Measurements from ENCODE around the gene ASXL1.

ASXL1 gene

GRCh38 chr20:32458837-32459220 lies 100.7 kb downstream of the ASXL1 start:
- TF ChIP-seq CTCF (IDR thresholded peaks at IDR 0.05; ENCODE audit: low read depth, low read length): no peak
- DNase-seq: no peak

GRCh38 chr20:32460231-32460630 lies 102.1 kb downstream of the ASXL1 start:
- Histone ChIP-seq H3K36me3 (peaks cover 47% of the 10 kb centered on the region), H3K9me3 (ENCODE audit: severe bottlenecking) (no peaks in the 10 kb centered on the region), H3K27me3 (ENCODE audit: insufficient read depth, low read depth, severe bottlenecking) (no peaks in the 10 kb centered on the region), H3K27ac (no peak overlapping the region; the same call in 1 of the 2 replicates), H3K4me3 (ENCODE audit: low read depth, low read length) (no peak overlapping the region)
- no peak for TF ChIP-seq CTCF (IDR thresholded peaks at IDR 0.05; ENCODE audit: low read depth, low read length)
- no peak for DNase-seq

More at GRCh38 chr20:32458837-32459220, 100.7 kb downstream of the ASXL1 start:
- Histone ChIP-seq H3K9me3 (ENCODE audit: severe bottlenecking) (no peaks in the 10 kb centered on the region), H3K27ac (peak overlapping the region; percentile 96), H3K27me3 (ENCODE audit: insufficient read depth, low read depth, severe bottlenecking) (no peaks in the 10 kb centered on the region), H3K36me3 (peaks cover 49% of the 10 kb centered on the region), H3K4me3 (ENCODE audit: low read depth, low read length) (no peak overlapping the region)

GRCh38 chr20:32460683-32461320 lies 102.7 kb downstream of the ASXL1 start:
- TF ChIP-seq CTCF (IDR thresholded peaks at IDR 0.05; ENCODE audit: low read depth, low read length): no peak

GRCh38 chr20:32461836-32462600 lies 103.9 kb downstream of the ASXL1 start:
- Histone ChIP-seq H3K36me3 (peaks cover 44% of the 10 kb centered on the region), H3K27me3 (ENCODE audit: insufficient read depth, low read depth, severe bottlenecking) (no peaks in the 10 kb centered on the region), H3K9me3 (ENCODE audit: severe bottlenecking) (no peaks in the 10 kb centered on the region), H3K4me3 (ENCODE audit: low read depth, low read length) (no peak overlapping the region), H3K27ac (no peak overlapping the region)
- DNase-seq: no peak
- TF ChIP-seq CTCF (IDR thresholded peaks at IDR 0.05; ENCODE audit: low read depth, low read length): no peak

More at GRCh38 chr20:32460683-32461320, 102.7 kb downstream of the ASXL1 start:
- Histone ChIP-seq H3K27ac (no peak overlapping the region; the same call in 1 of the 2 replicates), H3K9me3 (ENCODE audit: severe bottlenecking) (no peaks in the 10 kb centered on the region), H3K27me3 (ENCODE audit: insufficient read depth, low read depth, severe bottlenecking) (no peaks in the 10 kb centered on the region), H3K4me3 (ENCODE audit: low read depth, low read length) (no peak overlapping the region), H3K36me3 (peaks cover 47% of the 10 kb centered on the region)
- DNase-seq: no peak

GRCh38 chr20:32462900-32463641 lies 104.9 kb downstream of the ASXL1 start:
- no peaks in the 10 kb centered on the region for H3K27me3 ChIP-seq (ENCODE audit: insufficient read depth, low read depth, severe bottlenecking)
- no peak overlapping the region for H3K4me3 ChIP-seq (ENCODE audit: low read depth, low read length)
- peaks cover 49% of the 10 kb centered on the region for H3K36me3 ChIP-seq
- no peak overlapping the region for H3K27ac ChIP-seq
- no peak for DNase-seq
- no peaks in the 10 kb centered on the region for H3K9me3 ChIP-seq (ENCODE audit: severe bottlenecking)
- TF ChIP-seq CTCF (IDR thresholded peaks at IDR 0.05; ENCODE audit: low read depth, low read length): no peak

All from WERI-Rb-1 (cell line).